Measurements from ENCODE around the gene FAM78A. TPM values are rescaled to one million over a fixed set of nuclear protein-coding genes. Genes with fewer than 3 reads are reported as not detected.

Gene FAM78A
- total RNA-seq, 1 experiment from 2014 or later = 0.07 TPM

DNA sequence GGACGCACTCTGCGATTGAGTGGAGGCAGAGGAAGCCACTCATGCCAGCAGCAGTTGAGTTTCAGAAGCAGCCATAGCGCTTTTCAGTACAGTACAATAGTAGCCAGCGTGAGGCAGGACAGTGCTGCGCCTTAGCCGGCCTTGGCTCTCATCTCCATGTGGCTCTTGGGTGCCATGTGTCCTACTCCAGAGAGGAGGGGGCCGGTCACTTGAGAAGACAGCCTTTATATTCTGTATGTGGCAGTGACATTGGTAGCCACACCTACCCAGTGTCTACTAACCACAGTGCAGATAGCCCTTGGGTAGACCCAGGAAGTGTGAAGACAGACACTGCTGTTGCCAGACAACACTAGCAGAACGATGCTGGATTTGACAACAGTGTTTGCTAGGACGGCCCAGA lies 42.3 kb downstream of the FAM78A start:
- no peak for DNase-seq
- intact Hi-C loops (cut with micrococcal nuclease) = no loop called here
- no peak overlapping the region for H3K27ac ChIP-seq (ENCODE audit: low read length)
- H3K27me3 ChIP-seq (ENCODE audit: low read length) = no peaks in the 10 kb centered on the region
- no peak overlapping the region for H3K4me3 ChIP-seq (ENCODE audit: low read length)
- H3K9ac ChIP-seq (ENCODE audit: low read length) = no peak overlapping the region
- H3K4me1 ChIP-seq (ENCODE audit: insufficient read depth, low read length) = no peaks in the 10 kb centered on the region
- no peaks in the 10 kb centered on the region for H3F3A ChIP-seq (ENCODE audit: low read length, unreplicated experiment)
- CTCF ChIA-PET = no interaction called here
- no peaks in the 10 kb centered on the region for H3K9me2 ChIP-seq (replicated peaks; ENCODE audit: low read length)
- H3K9me3 ChIP-seq (ENCODE audit: low read length) = no peaks in the 10 kb centered on the region
- BruUV-seq (replicated peaks) = no TSS peak
- POLR2A ChIA-PET (ENCODE audit: unreplicated experiment) = no interaction called here
- peaks cover 11% of the 10 kb centered on the region; the same call in 1 of the 2 replicates for H3K36me3 ChIP-seq (ENCODE audit: low read depth, low read length)
- ATAC-seq = no peak
- no peak overlapping the region for H3K4me2 ChIP-seq (ENCODE audit: low read length)
- no peaks in the 10 kb centered on the region for H4K20me1 ChIP-seq (ENCODE audit: low read length)
- TF ChIP-seq EZH2 (IDR thresholded peaks at IDR 0.05; ENCODE audit: low read length, unreplicated experiment) (no peak), EZH2phosphoT487 (IDR thresholded peaks at IDR 0.05; ENCODE audit: borderline replicate concordance, low read length) (no peak)
- TF ChIP-seq, protein P1, sequence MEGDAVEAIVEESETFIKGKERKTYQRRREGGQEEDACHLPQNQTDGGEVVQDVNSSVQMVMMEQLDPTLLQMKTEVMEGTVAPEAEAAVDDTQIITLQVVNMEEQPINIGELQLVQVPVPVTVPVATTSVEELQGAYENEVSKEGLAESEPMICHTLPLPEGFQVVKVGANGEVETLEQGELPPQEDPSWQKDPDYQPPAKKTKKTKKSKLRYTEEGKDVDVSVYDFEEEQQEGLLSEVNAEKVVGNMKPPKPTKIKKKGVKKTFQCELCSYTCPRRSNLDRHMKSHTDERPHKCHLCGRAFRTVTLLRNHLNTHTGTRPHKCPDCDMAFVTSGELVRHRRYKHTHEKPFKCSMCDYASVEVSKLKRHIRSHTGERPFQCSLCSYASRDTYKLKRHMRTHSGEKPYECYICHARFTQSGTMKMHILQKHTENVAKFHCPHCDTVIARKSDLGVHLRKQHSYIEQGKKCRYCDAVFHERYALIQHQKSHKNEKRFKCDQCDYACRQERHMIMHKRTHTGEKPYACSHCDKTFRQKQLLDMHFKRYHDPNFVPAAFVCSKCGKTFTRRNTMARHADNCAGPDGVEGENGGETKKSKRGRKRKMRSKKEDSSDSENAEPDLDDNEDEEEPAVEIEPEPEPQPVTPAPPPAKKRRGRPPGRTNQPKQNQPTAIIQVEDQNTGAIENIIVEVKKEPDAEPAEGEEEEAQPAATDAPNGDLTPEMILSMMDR (conservative IDR thresholded peaks at IDR 0.05; ENCODE audit: low read depth, low read length) = no peak
- no peaks in the 10 kb centered on the region for H3K79me2 ChIP-seq (ENCODE audit: low read length)
- H2AFZ ChIP-seq (ENCODE audit: low read length) = no peak overlapping the region

DNA sequence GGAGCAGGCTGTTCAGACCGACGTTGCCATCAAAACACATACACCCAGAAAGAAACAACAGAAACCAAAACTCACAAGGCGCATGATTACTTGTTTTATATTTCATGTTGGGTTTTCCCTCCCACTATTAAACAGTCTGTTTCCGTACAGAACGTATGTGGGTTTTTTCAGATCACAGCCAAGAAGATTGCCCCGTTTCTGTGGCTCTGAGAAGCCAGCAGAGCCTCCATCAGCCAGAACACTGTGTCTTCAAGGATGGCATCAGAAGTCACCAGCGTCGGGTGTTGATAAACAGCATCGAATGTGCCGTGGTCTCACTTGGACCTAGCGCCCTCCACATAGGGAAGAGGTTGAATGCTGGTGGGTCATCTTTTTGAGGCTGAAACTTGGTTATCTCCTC lies 42.8 kb downstream of the FAM78A start:
- Histone ChIP-seq H3K9me3 (ENCODE audit: low read length) (no peaks in the 10 kb centered on the region), H4K20me1 (ENCODE audit: low read length) (no peaks in the 10 kb centered on the region), H3K27ac (ENCODE audit: low read length) (no peak overlapping the region), H3K4me1 (ENCODE audit: insufficient read depth, low read length) (no peaks in the 10 kb centered on the region), H2AFZ (ENCODE audit: low read length) (no peak overlapping the region), H3F3A (ENCODE audit: low read length, unreplicated experiment) (no peaks in the 10 kb centered on the region), H3K27me3 (ENCODE audit: low read length) (no peaks in the 10 kb centered on the region), H3K79me2 (ENCODE audit: low read length) (no peaks in the 10 kb centered on the region), H3K9ac (ENCODE audit: low read length) (no peak overlapping the region), H3K36me3 (ENCODE audit: low read depth, low read length) (peaks cover 11% of the 10 kb centered on the region; the same call in 1 of the 2 replicates), H3K9me2 (replicated peaks; ENCODE audit: low read length) (no peaks in the 10 kb centered on the region), H3K4me3 (ENCODE audit: low read length) (no peak overlapping the region), H3K4me2 (ENCODE audit: low read length) (no peak overlapping the region)
- ChIA-PET CTCF (no interaction called here), POLR2A (ENCODE audit: unreplicated experiment) (no interaction called here)
- TF ChIP-seq, protein P1 (conservative IDR thresholded peaks at IDR 0.05; ENCODE audit: low read depth, low read length) = no peak
- TF ChIP-seq EZH2 (IDR thresholded peaks at IDR 0.05; ENCODE audit: low read length, unreplicated experiment) = no peak
- TF ChIP-seq EZH2phosphoT487 (IDR thresholded peaks at IDR 0.05; ENCODE audit: borderline replicate concordance, low read length) = no peak
- DNase-seq (no peak), ATAC-seq (no peak)
- no TSS peak for BruUV-seq (replicated peaks)
- intact Hi-C loops (cut with micrococcal nuclease) = no loop called here

DNA sequence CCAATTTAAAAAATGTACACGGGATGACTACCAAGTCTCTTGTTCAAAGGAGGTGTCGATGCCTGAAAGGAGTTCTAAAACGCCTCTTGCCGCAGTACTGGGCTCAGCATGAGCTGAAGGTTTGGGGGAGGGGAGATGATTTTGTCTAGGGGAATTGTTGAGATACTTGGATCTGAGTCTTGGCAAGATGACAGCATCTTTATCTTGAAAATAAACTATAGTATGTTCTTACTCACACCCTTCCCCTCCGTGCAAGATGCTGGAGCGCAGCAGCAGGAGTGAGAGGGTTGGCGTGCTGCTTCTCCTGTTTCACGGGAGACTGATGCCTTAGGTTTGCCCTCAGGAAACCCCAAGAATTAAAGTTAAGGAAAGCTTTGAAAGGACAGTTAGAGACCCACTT lies 47.3 kb downstream of the FAM78A start:
- ChIA-PET POLR2A (ENCODE audit: unreplicated experiment) (no interaction called here), CTCF (no interaction called here)
- no peak overlapping the region for H3K27ac ChIP-seq (ENCODE audit: low read length)
- no peak for DNase-seq
- H4K20me1 ChIP-seq (ENCODE audit: low read length) = no peaks in the 10 kb centered on the region
- no peak overlapping the region for H3K4me3 ChIP-seq (ENCODE audit: low read length)
- TF ChIP-seq, protein P1 (conservative IDR thresholded peaks at IDR 0.05; ENCODE audit: low read depth, low read length) = no peak
- TF ChIP-seq EZH2 (IDR thresholded peaks at IDR 0.05; ENCODE audit: low read length, unreplicated experiment) (no peak), EZH2phosphoT487 (IDR thresholded peaks at IDR 0.05; ENCODE audit: borderline replicate concordance, low read length) (no peak)
- H3K79me2 ChIP-seq (ENCODE audit: low read length) = no peaks in the 10 kb centered on the region
- no peaks in the 10 kb centered on the region for H3F3A ChIP-seq (ENCODE audit: low read length, unreplicated experiment)
- H3K9me2 ChIP-seq (replicated peaks; ENCODE audit: low read length) = no peaks in the 10 kb centered on the region
- no peak overlapping the region for H3K4me2 ChIP-seq (ENCODE audit: low read length)
- no peak overlapping the region for H3K9ac ChIP-seq (ENCODE audit: low read length)
- no TSS peak for BruUV-seq (replicated peaks)
- intact Hi-C loops (cut with micrococcal nuclease) = no loop called here
- ATAC-seq = no peak
- H3K4me1 ChIP-seq (ENCODE audit: insufficient read depth, low read length) = no peaks in the 10 kb centered on the region
- H3K9me3 ChIP-seq (ENCODE audit: low read length) = no peaks in the 10 kb centered on the region
- no peaks in the 10 kb centered on the region for H3K27me3 ChIP-seq (ENCODE audit: low read length)
- H3K36me3 ChIP-seq (ENCODE audit: low read depth, low read length) = peaks cover 11% of the 10 kb centered on the region; the same call in 1 of the 2 replicates
- no peak overlapping the region for H2AFZ ChIP-seq (ENCODE audit: low read length)
